ENCODE data around the gene GRB7. TPM values are rescaled to one million over a fixed set of nuclear protein-coding genes. Genes with fewer than 3 reads are reported as not detected.

Gene GRB7
- total RNA-seq, 1 experiment from 2014 or later = 7.3 TPM

- BruUV-seq (replicated peaks) = no TSS peak
- no peak overlapping the region for H3K27ac Mint-ChIP-seq (ENCODE audit: low read depth, unreplicated experiment)
- no peak for TF ChIP-seq CTCF (IDR thresholded peaks at IDR 0.05; ENCODE audit: unreplicated experiment)
- intact Hi-C loops (cut with micrococcal nuclease) = no loop called here
- peaks cover 7% of the 10 kb centered on the region for H3K4me1 Mint-ChIP-seq (ENCODE audit: insufficient read depth, unreplicated experiment)
- no peak overlapping the region for H3K4me3 Mint-ChIP-seq (ENCODE audit: unreplicated experiment)
- no peak for DNase-seq (ENCODE audit: unreplicated experiment)
- POLR2A ChIA-PET = no interaction called here
- peaks cover 60% of the 10 kb centered on the region for H3K27me3 Mint-ChIP-seq (ENCODE audit: insufficient read depth, unreplicated experiment)
- peaks cover 5% of the 10 kb centered on the region for H3K36me3 Mint-ChIP-seq (ENCODE audit: insufficient read depth, unreplicated experiment)
- CTCF ChIA-PET = interaction anchor here (1.5 kb wide), 1 partner anchor 130 kb away, joined by 3 read pairs; no protein-coding TSS in a partner anchor
- H3K9me3 Mint-ChIP-seq (ENCODE audit: unreplicated experiment) = no peaks in the 10 kb centered on the region
These were observed 27.4 kb downstream of the GRB7 start for GRCh38 chr17:39765175-39765574.

GRCh38 chr17:39765766-39766165, 28.0 kb downstream of the GRB7 start:
- POLR2A ChIA-PET = no interaction called here
- DNase-seq (ENCODE audit: unreplicated experiment) = no peak
- Mint-ChIP-seq H3K27ac (ENCODE audit: low read depth, unreplicated experiment) (no peak overlapping the region), H3K27me3 (ENCODE audit: insufficient read depth, unreplicated experiment) (peaks cover 58% of the 10 kb centered on the region), H3K9me3 (ENCODE audit: unreplicated experiment) (no peaks in the 10 kb centered on the region), H3K4me3 (ENCODE audit: unreplicated experiment) (no peak overlapping the region), H3K4me1 (ENCODE audit: insufficient read depth, unreplicated experiment) (peaks cover 11% of the 10 kb centered on the region), H3K36me3 (ENCODE audit: insufficient read depth, unreplicated experiment) (peaks cover 5% of the 10 kb centered on the region)
- BruUV-seq (replicated peaks) = no TSS peak
- no peak for TF ChIP-seq CTCF (IDR thresholded peaks at IDR 0.05; ENCODE audit: unreplicated experiment)
- intact Hi-C loops (cut with micrococcal nuclease) = no loop called here
- CTCF ChIA-PET = no interaction called here

- Mint-ChIP-seq H3K27me3 (ENCODE audit: insufficient read depth, unreplicated experiment) (peaks cover 68% of the 10 kb centered on the region), H3K9me3 (ENCODE audit: unreplicated experiment) (no peaks in the 10 kb centered on the region), H3K4me1 (ENCODE audit: insufficient read depth, unreplicated experiment) (peaks cover 11% of the 10 kb centered on the region), H3K27ac (ENCODE audit: low read depth, unreplicated experiment) (no peak overlapping the region), H3K4me3 (ENCODE audit: unreplicated experiment) (no peak overlapping the region), H3K36me3 (ENCODE audit: insufficient read depth, unreplicated experiment) (peaks cover 5% of the 10 kb centered on the region)
- POLR2A ChIA-PET = interaction anchor here (0.7 kb wide), 1 partner anchor 109 kb away, joined by 3 read pairs; no protein-coding TSS in a partner anchor
- CTCF ChIA-PET = interaction anchor here (0.9 kb wide), 1 partner anchor 133 kb away, joined by 3 read pairs; no protein-coding TSS in a partner anchor
- no peak for TF ChIP-seq CTCF (IDR thresholded peaks at IDR 0.05; ENCODE audit: unreplicated experiment)
- intact Hi-C loops (cut with micrococcal nuclease) = no loop called here
- BruUV-seq (replicated peaks) = no TSS peak
- DNase-seq (ENCODE audit: unreplicated experiment) = no peak
These were observed 29.4 kb downstream of the GRB7 start for GRCh38 chr17:39767147-39767546.

GRCh38 chr17:39769974-39770587, 32.3 kb downstream of the GRB7 start:
- ChIA-PET CTCF (interaction anchor here (0.8 to 1.9 kb wide), 4 partner anchors 11 to 210 kb away, joined by 3 to 4 read pairs (median 3); partner anchors contain the start of gene MIEN1), POLR2A (interaction anchor here (0.6 to 2.2 kb wide), 18 partner anchors 9 to 256 kb away, joined by 3 to 13 read pairs (median 4); partner anchors contain the start of genes ERBB2, GSDMB, MIEN1 and PGAP3)
- Mint-ChIP-seq H3K36me3 (ENCODE audit: insufficient read depth, unreplicated experiment) (peaks cover 5% of the 10 kb centered on the region), H3K9me3 (ENCODE audit: unreplicated experiment) (no peaks in the 10 kb centered on the region), H3K27me3 (ENCODE audit: insufficient read depth, unreplicated experiment) (peaks cover 77% of the 10 kb centered on the region), H3K27ac (ENCODE audit: low read depth, unreplicated experiment) (peak overlapping the region; percentile 23), H3K4me3 (ENCODE audit: unreplicated experiment) (no peak overlapping the region), H3K4me1 (ENCODE audit: insufficient read depth, unreplicated experiment) (peaks cover 11% of the 10 kb centered on the region)
- intact Hi-C loops (cut with micrococcal nuclease) = no loop called here
- peak; percentile 95 for DNase-seq (ENCODE audit: unreplicated experiment)
- BruUV-seq (replicated peaks) = no TSS peak
- no peak for TF ChIP-seq CTCF (IDR thresholded peaks at IDR 0.05; ENCODE audit: unreplicated experiment)
